Stimulated activated CD8-positive, alpha-beta memory T cell treated with anti-CD3 and anti-CD28 coated beads, Interleukin-15, amount 100 ng/mL, for 4 hours (primary cell): ENCODE data around the gene RNF11.

ENCODE experiments used
- DNase-seq, 2 donors: peaks; one replicate each; pipeline ENCODE4 v3.0.0-alpha.2; 2020; ENCODE audit warnings: low read depth in 2 of 2

Gene RNF11

GRCh38 chr1:51263147-51263877, 27.2 kb downstream of the RNF11 start:
- no peak for DNase-seq

GRCh38 chr1:51264451-51264850, 28.4 kb downstream of the RNF11 start:
- no peak for DNase-seq

- no peak for DNase-seq
Observed at GRCh38 chr1:51265618-51266017, 29.5 kb downstream of the RNF11 start.

- no peak for DNase-seq
Observed at GRCh38 chr1:51266181-51266580, 30.1 kb downstream of the RNF11 start.

GRCh38 chr1:51266791-51267190, 30.7 kb downstream of the RNF11 start:
- no peak for DNase-seq

- DNase-seq = no peak
Observed at GRCh38 chr1:51268634-51269033, 32.6 kb downstream of the RNF11 start.

GRCh38 chr1:51270751-51271150, 34.7 kb downstream of the RNF11 start:
- no peak for DNase-seq

GRCh38 chr1:51272916-51273315, 36.8 kb downstream of the RNF11 start:
- DNase-seq = no peak

- no peak for DNase-seq
Observed at GRCh38 chr1:51274676-51275075, 38.6 kb downstream of the RNF11 start.

GRCh38 chr1:51276286-51276685, 40.2 kb downstream of the RNF11 start:
- DNase-seq = no peak

- no peak for DNase-seq
Observed at GRCh38 chr1:51280321-51280978, 44.4 kb downstream of the RNF11 start.

GRCh38 chr1:51281807-51282206, 45.7 kb downstream of the RNF11 start:
- no peak for DNase-seq

GRCh38 chr1:51282605-51283004, 46.5 kb downstream of the RNF11 start:
- DNase-seq = no peak

GRCh38 chr1:51283979-51284378, 47.9 kb downstream of the RNF11 start:
- no peak for DNase-seq

- no peak for DNase-seq
Observed at GRCh38 chr1:51284487-51284954, 48.4 kb downstream of the RNF11 start.

- DNase-seq = no peak
Observed at GRCh38 chr1:51285055-51285454, 49.0 kb downstream of the RNF11 start.

- no peak for DNase-seq
Observed at GRCh38 chr1:51287966-51288365, 51.9 kb downstream of the RNF11 start.

GRCh38 chr1:51288578-51288977, 52.5 kb downstream of the RNF11 start:
- DNase-seq = no peak

- DNase-seq = no peak
Observed at GRCh38 chr1:51289676-51290488, 53.8 kb downstream of the RNF11 start.

- no peak for DNase-seq
Observed at GRCh38 chr1:51290489-51290847, 54.4 kb downstream of the RNF11 start.

GRCh38 chr1:51293898-51294515, 57.9 kb downstream of the RNF11 start:
- no peak for DNase-seq

- no peak for DNase-seq
Observed at GRCh38 chr1:51294566-51295184, 58.6 kb downstream of the RNF11 start.
